ENCODE measurements around the gene COL20A1. TPM values are rescaled to one million over a fixed set of nuclear protein-coding genes. Genes with fewer than 3 reads are reported as not detected.

The COL20A1 gene
- total RNA-seq, 1 donor from 2014 or later = not detected

- H3K9me3 Mint-ChIP-seq (ENCODE audit: unreplicated experiment) = peaks cover 4% of the 10 kb centered on the region
Measured at GRCh38 chr20:63253065-63253437, 39.9 kb upstream of the COL20A1 start.

GRCh38 chr20:63253438-63254231, 39.4 kb upstream of the COL20A1 start:
- no peak for TF ChIP-seq CTCF (IDR thresholded peaks at IDR 0.05; ENCODE audit: unreplicated experiment)
- peak; percentile 40 for DNase-seq (ENCODE audit: low spot score)
- Mint-ChIP-seq H3K27me3 (ENCODE audit: unreplicated experiment) (peaks cover 13% of the 10 kb centered on the region), H3K36me3 (ENCODE audit: low read depth, unreplicated experiment) (peaks cover 19% of the 10 kb centered on the region), H3K9me3 (ENCODE audit: unreplicated experiment) (peaks cover 4% of the 10 kb centered on the region), H3K4me1 (ENCODE audit: unreplicated experiment) (peaks cover 23% of the 10 kb centered on the region), H3K4me3 (ENCODE audit: unreplicated experiment) (no peak overlapping the region), H3K27ac (ENCODE audit: unreplicated experiment) (no peak overlapping the region)

More at GRCh38 chr20:63253065-63253437, 39.9 kb upstream of the COL20A1 start:
- peaks cover 19% of the 10 kb centered on the region for H3K36me3 Mint-ChIP-seq (ENCODE audit: low read depth, unreplicated experiment)
- no peak for DNase-seq (ENCODE audit: low spot score)
- no peak for TF ChIP-seq CTCF (IDR thresholded peaks at IDR 0.05; ENCODE audit: unreplicated experiment)
- H3K27me3 Mint-ChIP-seq (ENCODE audit: unreplicated experiment) = peaks cover 15% of the 10 kb centered on the region
- H3K4me1 Mint-ChIP-seq (ENCODE audit: unreplicated experiment) = peaks cover 19% of the 10 kb centered on the region
- peak overlapping the region; percentile 38 for H3K4me3 Mint-ChIP-seq (ENCODE audit: unreplicated experiment)
- H3K27ac Mint-ChIP-seq (ENCODE audit: unreplicated experiment) = no peak overlapping the region

- peaks cover 26% of the 10 kb centered on the region for H3K4me1 Mint-ChIP-seq (ENCODE audit: unreplicated experiment)
- peaks cover 4% of the 10 kb centered on the region for H3K9me3 Mint-ChIP-seq (ENCODE audit: unreplicated experiment)
- H3K27me3 Mint-ChIP-seq (ENCODE audit: unreplicated experiment) = peaks cover 10% of the 10 kb centered on the region
- no peak for DNase-seq (ENCODE audit: low spot score)
- no peak within 1 kb of the TSS for H3K4me3 Mint-ChIP-seq (ENCODE audit: unreplicated experiment)
- TF ChIP-seq CTCF (IDR thresholded peaks at IDR 0.05; ENCODE audit: unreplicated experiment) = no peak
- no peak within 1 kb of the TSS for H3K27ac Mint-ChIP-seq (ENCODE audit: unreplicated experiment)
- peaks cover 19% of the 10 kb centered on the region for H3K36me3 Mint-ChIP-seq (ENCODE audit: low read depth, unreplicated experiment)
Measured at GRCh38 chr20:63254232-63254605, 38.8 kb upstream of the COL20A1 start, which contains the start of gene NKAIN4. Gene NKAIN4 (minus strand): TSS chr20:63254463. CDS start chr20:63254450, 13 bp downstream.

- Mint-ChIP-seq H3K4me3 (ENCODE audit: unreplicated experiment) (no peak overlapping the region), H3K27me3 (ENCODE audit: unreplicated experiment) (peaks cover 7% of the 10 kb centered on the region), H3K36me3 (ENCODE audit: low read depth, unreplicated experiment) (peaks cover 19% of the 10 kb centered on the region), H3K4me1 (ENCODE audit: unreplicated experiment) (peaks cover 29% of the 10 kb centered on the region), H3K9me3 (ENCODE audit: unreplicated experiment) (peaks cover 4% of the 10 kb centered on the region), H3K27ac (ENCODE audit: unreplicated experiment) (no peak overlapping the region)
- no peak for DNase-seq (ENCODE audit: low spot score)
- no peak for TF ChIP-seq CTCF (IDR thresholded peaks at IDR 0.05; ENCODE audit: unreplicated experiment)
Measured at GRCh38 chr20:63254606-63255384, 38.2 kb upstream of the COL20A1 start.
